Measurements from ENCODE around the gene CDC20B. TPM values are rescaled to one million over a fixed set of nuclear protein-coding genes. Genes with fewer than 3 reads are reported as not detected.
A peak's percentile ranks its signal among the peaks of the same experiment; 100 is the strongest.

The CDC20B gene
- total RNA-seq, 1 donor from 2014 or later = not detected

- TF ChIP-seq CTCF (IDR thresholded peaks at IDR 0.05; ENCODE audit: insufficient read depth, low read length, severe bottlenecking) = no peak
- DNase-seq (ENCODE audit: low read depth) (peak; percentile 86), FAIRE-seq (no peak)
- Histone ChIP-seq H3K36me3 (ENCODE audit: control insufficient read depth, insufficient read depth, low read length) (no peaks in the 10 kb centered on the region), H3K27me3 (ENCODE audit: control insufficient read depth, insufficient read depth, low read length) (no peaks in the 10 kb centered on the region), H3K4me3 (ENCODE audit: low read depth, low read length) (no peak overlapping the region)
These were observed 7.0 kb upstream of the CDC20B start for GRCh38 chr5:55180016-55180415.

- no peak for TF ChIP-seq CTCF (IDR thresholded peaks at IDR 0.05; ENCODE audit: insufficient read depth, low read length, severe bottlenecking)
- H3K4me3 ChIP-seq (ENCODE audit: low read depth, low read length) = no peak overlapping the region
- no peaks in the 10 kb centered on the region for H3K27me3 ChIP-seq (ENCODE audit: control insufficient read depth, insufficient read depth, low read length)
- no peaks in the 10 kb centered on the region for H3K36me3 ChIP-seq (ENCODE audit: control insufficient read depth, insufficient read depth, low read length)
- FAIRE-seq (no peak), DNase-seq (ENCODE audit: low read depth) (no peak)
These were observed 4.1 kb upstream of the CDC20B start for GRCh38 chr5:55177078-55177477.

GRCh38 chr5:55176176-55176818 lies 3.3 kb upstream of the CDC20B start:
- no peak for FAIRE-seq
- no peaks in the 10 kb centered on the region for H3K27me3 ChIP-seq (ENCODE audit: control insufficient read depth, insufficient read depth, low read length)

GRCh38 chr5:55175781-55176175 lies 2.8 kb upstream of the CDC20B start:
- Histone ChIP-seq H3K4me3 (ENCODE audit: low read depth, low read length) (peak overlapping the region; percentile 40), H3K27me3 (ENCODE audit: control insufficient read depth, insufficient read depth, low read length) (no peaks in the 10 kb centered on the region), H3K36me3 (ENCODE audit: control insufficient read depth, insufficient read depth, low read length) (no peaks in the 10 kb centered on the region)
- FAIRE-seq (no peak), DNase-seq (ENCODE audit: low read depth) (no peak)
- TF ChIP-seq CTCF (IDR thresholded peaks at IDR 0.05; ENCODE audit: insufficient read depth, low read length, severe bottlenecking) = no peak

More at GRCh38 chr5:55176176-55176818, 3.3 kb upstream of the CDC20B start:
- peak; percentile 23 for DNase-seq (ENCODE audit: low read depth)
- TF ChIP-seq CTCF (IDR thresholded peaks at IDR 0.05; ENCODE audit: insufficient read depth, low read length, severe bottlenecking) = peak; percentile 27
- H3K36me3 ChIP-seq (ENCODE audit: control insufficient read depth, insufficient read depth, low read length) = no peaks in the 10 kb centered on the region
- H3K4me3 ChIP-seq (ENCODE audit: low read depth, low read length) = peak overlapping the region; percentile 40

GRCh38 chr5:55173687-55174230 lies 782 bp upstream of the CDC20B start:
- no peak for FAIRE-seq
- H3K27me3 ChIP-seq (ENCODE audit: control insufficient read depth, insufficient read depth, low read length) = no peaks in the 10 kb centered on the region
- TF ChIP-seq CTCF (IDR thresholded peaks at IDR 0.05; ENCODE audit: insufficient read depth, low read length, severe bottlenecking) = no peak

More at GRCh38 chr5:55173687-55174230, 782 bp upstream of the CDC20B start:
- H3K36me3 ChIP-seq (ENCODE audit: control insufficient read depth, insufficient read depth, low read length) = no peaks in the 10 kb centered on the region
- DNase-seq (ENCODE audit: low read depth) = no peak
- H3K4me3 ChIP-seq (ENCODE audit: low read depth, low read length) = peak overlapping the region; percentile 45
